HepG2 (cell line): ENCODE measurements around the gene LSM12. TPM values are rescaled to one million over a fixed set of nuclear protein-coding genes. Genes with fewer than 3 reads are reported as not detected.
A peak's percentile ranks its signal among the peaks of the same experiment; 100 is the strongest.

Source experiments
- BCL3 ChIP-seq: sonication (generic); formaldehyde crosslinking; IDR thresholded peaks from 2 replicates; pipeline ENCODE4 v1.5.1; 2020; ENCODE audit warnings: mild to moderate bottlenecking, missing genetic modification reagents, moderate library complexity
- DR1 ChIP-seq: sonication (generic); formaldehyde crosslinking; IDR thresholded peaks from 2 replicates; pipeline ENCODE4 v1.8.0; 2021; ENCODE audit warnings: mild to moderate bottlenecking, missing genetic modification reagents, inconsistent platforms
- ETV5 ChIP-seq: IDR thresholded peaks from 2 replicates; pipeline ENCODE4 v1.6.1; 2018; ENCODE audit warnings: missing biosample characterization, missing genetic modification reagents, inconsistent platforms, borderline replicate concordance
- HDAC1 ChIP-seq: sonication (generic); formaldehyde crosslinking; IDR thresholded peaks from 2 replicates; pipeline ENCODE4 v1.5.1; 2020; ENCODE audit warnings: mild to moderate bottlenecking, missing genetic modification reagents
- MAZ ChIP-seq, 2 experiments: sonication (generic) in 1 of 2; formaldehyde crosslinking in 1 of 2; IDR thresholded peaks; 2 replicates each; pipeline versions ENCODE4 v1.5.0 to v1.6.1; 2012 to 2020; ENCODE audit warnings: low read depth in 2 of 2, mild to moderate bottlenecking in 2 of 2, borderline replicate concordance in 1 of 2, improper control_type of control experiment in 1 of 2, low read length in 1 of 2, missing genetic modification reagents in 1 of 2, moderate library complexity in 1 of 2
- MXD1 ChIP-seq: sonication (generic); formaldehyde crosslinking; IDR thresholded peaks from 2 replicates; pipeline ENCODE4 v1.4.0; 2020; ENCODE audit warnings: mild to moderate bottlenecking, missing genetic modification reagents
- PAXIP1 ChIP-seq: sonication (generic); formaldehyde crosslinking; conservative IDR thresholded peaks from 2 replicates; pipeline ENCODE4 v1.4.0; 2020; ENCODE audit warnings: mild to moderate bottlenecking, missing genetic modification reagents, moderate library complexity
- POLR2G ChIP-seq: fragments of 200-400 bp; formaldehyde crosslinking; IDR thresholded peaks from 2 replicates; pipeline ENCODE4 v1.6.1; 2018; ENCODE audit warnings: mild to moderate bottlenecking, low read depth, low read length, moderate library complexity
- RBM22 ChIP-seq: fragments of 200-400 bp; formaldehyde crosslinking; optimal IDR thresholded peaks from 2 replicates; pipeline ENCODE3; 2017; ENCODE audit warnings: mild to moderate bottlenecking, low read length, moderate library complexity
- SKI ChIP-seq: fragments of 450-650 bp; IDR thresholded peaks from one replicate; pipeline ENCODE4 v1.6.1; 2018; ENCODE audit warnings: mild to moderate bottlenecking; ENCODE audit not compliant: partially characterized antibody
- TBX3 ChIP-seq: fragments of 450-650 bp; IDR thresholded peaks from 2 replicates; pipeline ENCODE4 v1.6.1; 2017; ENCODE audit warnings: antibody characterized with exemption, mild to moderate bottlenecking, inconsistent platforms, borderline replicate concordance
- ZBTB4 ChIP-seq: sonication (generic); formaldehyde crosslinking; IDR thresholded peaks from 2 replicates; pipeline ENCODE4 v1.4.0; 2020; ENCODE audit warnings: missing genetic modification reagents, mild to moderate bottlenecking, borderline replicate concordance
- ZNF30 ChIP-seq: sonication (generic); formaldehyde crosslinking; IDR thresholded peaks from 2 replicates; pipeline ENCODE4 v1.5.0; 2020; ENCODE audit warnings: mild to moderate bottlenecking, missing genetic modification reagents
- polyA plus RNA-seq, 8 experiments: library from polyadenylated mRNA; depleted of rRNA in 3 of 8; stranded (reverse) in 7 of 8; unstranded in 1 of 8; fragments of >200 nt; fragmentation: Illumina TruSeq in 4 of 8; extraction: Trizol in 4 of 8; gene quantifications; 2 replicates each; pipeline versions ENCODE4 v1.2.1 to v1.2.3, GENCODE V29; 2011 to 2016; ENCODE audit warnings: low read depth in 4 of 8, missing spikeins in 1 of 8, mixed read lengths in 1 of 8; ENCODE audit not compliant: insufficient read depth in 1 of 8
- total RNA-seq, 5 experiments: library from RNA; depleted of rRNA; stranded (reverse); fragments of >200 nt; fragmentation: Illumina TruSeq; extraction: Trizol; gene quantifications; 2 replicates each; pipeline ENCODE4 v1.2.3, GENCODE V29; 2016; ENCODE audit warnings: low read depth in 1 of 5
- TF ChIP-seq, protein P1 (sequence below): fragments of 450-650 bp; IDR thresholded peaks from 2 replicates; pipeline ENCODE4 v1.6.1; 2016
- TF ChIP-seq, protein P2 (sequence below): sonication (generic); formaldehyde crosslinking; IDR thresholded peaks from 2 replicates; pipeline ENCODE4 v1.4.0; 2020; ENCODE audit warnings: missing genetic modification reagents

Gene LSM12
- total and polyA plus RNA-seq, 2 of the 13 experiments (the other 11 are each of a cell fraction or from before 2014, with no cell fraction given) = 52.8 to 55.7 TPM

DNA sequence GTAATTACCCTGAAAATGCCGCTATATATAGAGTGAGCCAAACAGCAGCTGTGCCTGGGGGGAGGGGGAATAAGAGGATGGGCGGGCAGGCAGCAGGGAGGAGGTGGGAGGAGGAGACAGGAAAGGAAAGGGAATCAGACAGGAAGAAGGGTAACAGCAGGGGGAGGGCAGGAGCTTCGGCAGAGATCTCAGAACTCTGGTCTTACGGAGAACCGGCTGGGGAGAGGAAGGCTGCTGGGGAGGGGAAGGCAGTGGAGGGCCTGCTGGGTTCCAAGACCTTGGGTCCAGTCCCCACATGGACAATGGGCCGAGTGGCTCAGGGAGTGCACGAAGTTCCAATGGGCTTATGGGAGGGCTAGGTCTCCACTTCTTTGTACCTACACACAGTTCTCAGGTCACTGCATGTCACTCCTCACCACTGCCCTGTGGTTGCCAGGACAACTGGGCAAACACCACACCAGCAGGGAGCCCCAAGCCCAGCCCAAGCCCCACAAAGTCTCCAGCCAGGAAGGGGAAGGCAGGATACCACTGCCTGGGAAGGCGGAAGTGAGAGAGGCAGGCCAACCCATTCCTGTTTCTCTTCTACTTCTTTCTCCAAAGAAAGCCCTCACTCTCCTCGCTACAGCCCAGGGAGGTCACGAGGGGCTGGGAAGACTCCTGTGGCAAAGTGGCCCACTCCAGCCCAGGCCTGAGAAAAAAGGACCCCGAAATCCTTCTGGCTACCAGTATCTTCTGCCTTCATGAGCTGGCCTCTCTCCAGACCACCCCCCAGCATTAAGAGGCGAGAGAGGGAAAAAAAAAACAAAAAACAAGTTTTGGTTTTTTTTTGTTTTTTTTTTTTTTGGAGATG, 29.4 kb upstream of the LSM12 start (continued):
- peak; percentile 49 for TF ChIP-seq PAXIP1 (CRISPR knock-in tag)
- peak; percentile 96 for TF ChIP-seq RBM22
- TF ChIP-seq BCL3 (CRISPR knock-in tag) = no peak
- no peak for TF ChIP-seq ZNF30
- TF ChIP-seq HDAC1 (CRISPR knock-in tag) = peak; percentile 65
- TF ChIP-seq, protein P1, sequence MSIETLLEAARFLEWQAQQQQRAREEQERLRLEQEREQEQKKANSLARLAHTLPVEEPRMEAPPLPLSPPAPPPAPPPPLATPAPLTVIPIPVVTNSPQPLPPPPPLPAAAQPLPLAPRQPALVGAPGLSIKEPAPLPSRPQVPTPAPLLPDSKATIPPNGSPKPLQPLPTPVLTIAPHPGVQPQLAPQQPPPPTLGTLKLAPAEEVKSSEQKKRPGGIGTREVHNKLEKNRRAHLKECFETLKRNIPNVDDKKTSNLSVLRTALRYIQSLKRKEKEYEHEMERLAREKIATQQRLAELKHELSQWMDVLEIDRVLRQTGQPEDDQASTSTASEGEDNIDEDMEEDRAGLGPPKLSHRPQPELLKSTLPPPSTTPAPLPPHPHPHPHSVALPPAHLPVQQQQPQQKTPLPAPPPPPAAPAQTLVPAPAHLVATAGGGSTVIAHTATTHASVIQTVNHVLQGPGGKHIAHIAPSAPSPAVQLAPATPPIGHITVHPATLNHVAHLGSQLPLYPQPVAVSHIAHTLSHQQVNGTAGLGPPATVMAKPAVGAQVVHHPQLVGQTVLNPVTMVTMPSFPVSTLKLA = peak; percentile 7; the same call in 1 of the 2 replicates
- TF ChIP-seq MAZ (IDR thresholded peaks at IDR 0.05; ENCODE audit: borderline replicate concordance, low read depth, low read length) = 0 out of 2 replicates have a peak, but pooled peaks have one; percentile 2
- TF ChIP-seq MAZ (CRISPR knock-in tag; IDR thresholded peaks at IDR 0.05; ENCODE audit: low read depth) = peak; percentile 78
- TF ChIP-seq DR1 = no peak
- TF ChIP-seq, protein P2, sequence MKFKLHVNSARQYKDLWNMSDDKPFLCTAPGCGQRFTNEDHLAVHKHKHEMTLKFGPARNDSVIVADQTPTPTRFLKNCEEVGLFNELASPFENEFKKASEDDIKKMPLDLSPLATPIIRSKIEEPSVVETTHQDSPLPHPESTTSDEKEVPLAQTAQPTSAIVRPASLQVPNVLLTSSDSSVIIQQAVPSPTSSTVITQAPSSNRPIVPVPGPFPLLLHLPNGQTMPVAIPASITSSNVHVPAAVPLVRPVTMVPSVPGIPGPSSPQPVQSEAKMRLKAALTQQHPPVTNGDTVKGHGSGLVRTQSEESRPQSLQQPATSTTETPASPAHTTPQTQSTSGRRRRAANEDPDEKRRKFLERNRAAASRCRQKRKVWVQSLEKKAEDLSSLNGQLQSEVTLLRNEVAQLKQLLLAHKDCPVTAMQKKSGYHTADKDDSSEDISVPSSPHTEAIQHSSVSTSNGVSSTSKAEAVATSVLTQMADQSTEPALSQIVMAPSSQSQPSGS (CRISPR knock-in tag) = peak; percentile 33; the same call in 1 of the 2 replicates
- TF ChIP-seq TBX3 = no peak
- TF ChIP-seq ETV5 = peak; percentile 54
- peak; percentile 28 for TF ChIP-seq SKI
- TF ChIP-seq POLR2G = peak; percentile 70
- TF ChIP-seq MXD1 (CRISPR knock-in tag) = no peak
- TF ChIP-seq ZBTB4 (CRISPR knock-in tag) = 0 out of 2 replicates have a peak, but pooled peaks have one; percentile 42
